ENCODE results near the gene MSH6. TPM values are rescaled to one million over a fixed set of nuclear protein-coding genes. Genes with fewer than 3 reads are reported as not detected.

The MSH6 gene
- polyA plus RNA-seq, 4 donors, result 2.0 to 41.5 (median 9.0) TPM

DNA sequence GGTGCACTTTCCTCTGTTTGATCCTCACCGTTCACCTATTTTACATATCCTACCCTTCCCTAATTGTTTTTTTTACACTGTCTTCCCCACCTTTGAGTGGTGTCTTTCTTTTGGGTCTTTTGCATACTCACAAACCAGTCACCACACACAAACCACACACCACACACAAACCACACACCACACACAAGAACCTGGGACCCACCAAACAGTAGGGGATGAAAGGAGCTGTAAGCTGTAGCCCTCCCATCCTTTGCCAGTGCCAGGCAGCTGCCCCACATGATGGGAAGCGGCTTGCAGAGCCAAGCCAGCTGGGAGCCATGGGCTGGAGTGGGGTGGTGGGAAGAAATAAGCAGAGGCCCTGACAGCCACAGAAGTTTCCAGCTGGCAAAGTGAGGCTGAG lies 38.9 kb upstream of the MSH6 start:
- Histone ChIP-seq H3K27ac (ENCODE audit: low read depth in 1 of 3, low read length in 2 of 3) (no peak overlapping the region), H3K4me3 (ENCODE audit: low read depth in 1 of 3, low read length in 3 of 3) (no peak overlapping the region), H3K36me3 (ENCODE audit: control insufficient read depth in 3 of 3, insufficient read depth in 2 of 3, low read depth in 1 of 3, low read length in 3 of 3) (no peaks in the 10 kb centered on the region), H3K9me3 (ENCODE audit: control insufficient read depth in 2 of 2, insufficient read depth in 1 of 2, low read depth in 1 of 2, low read length in 1 of 2) (peaks cover 0 to 16% of the 10 kb centered on the region in 2 donors), H3K27me3 (ENCODE audit: control insufficient read depth in 3 of 3, insufficient read depth in 3 of 3, low read length in 3 of 3) (peaks cover 0 to 2% (median 0%) of the 10 kb centered on the region in 3 donors), H3K4me1 (ENCODE audit: control insufficient read depth in 3 of 3, insufficient read depth in 2 of 3, low read depth in 1 of 3, low read length in 2 of 3) (no peaks in the 10 kb centered on the region)
- no peak for DNase-seq
- 69 to 88% (median 74%) methylated on average over 2 of the region's 2 CpGs for WGBS, 3 donors
- FAIRE-seq, result no peak

GRCh38 chr2:47747878-47748277 lies 35.1 kb upstream of the MSH6 start:
- no peaks in the 10 kb centered on the region for H3K36me3 ChIP-seq (ENCODE audit: control insufficient read depth in 3 of 3, insufficient read depth in 2 of 3, low read depth in 1 of 3, low read length in 3 of 3)
- H3K4me3 ChIP-seq (ENCODE audit: low read depth in 1 of 3, low read length in 3 of 3), result no peak overlapping the region
- no peak for DNase-seq
- H3K27me3 ChIP-seq (ENCODE audit: control insufficient read depth in 3 of 3, insufficient read depth in 3 of 3, low read length in 3 of 3), result peaks cover 0 to 2% (median 0%) of the 10 kb centered on the region in 3 donors
- WGBS, 3 donors, result 84 to 87% (median 86%) methylated on average over 4 of the region's 4 CpGs
- H3K9me3 ChIP-seq (ENCODE audit: control insufficient read depth in 2 of 2, insufficient read depth in 1 of 2, low read depth in 1 of 2, low read length in 1 of 2), result peaks cover 0 to 16% of the 10 kb centered on the region in 2 donors
- FAIRE-seq, result no peak
- no peaks in the 10 kb centered on the region for H3K4me1 ChIP-seq (ENCODE audit: control insufficient read depth in 3 of 3, insufficient read depth in 2 of 3, low read depth in 1 of 3, low read length in 2 of 3)
- no peak overlapping the region for H3K27ac ChIP-seq (ENCODE audit: low read depth in 1 of 3, low read length in 2 of 3)

DNA sequence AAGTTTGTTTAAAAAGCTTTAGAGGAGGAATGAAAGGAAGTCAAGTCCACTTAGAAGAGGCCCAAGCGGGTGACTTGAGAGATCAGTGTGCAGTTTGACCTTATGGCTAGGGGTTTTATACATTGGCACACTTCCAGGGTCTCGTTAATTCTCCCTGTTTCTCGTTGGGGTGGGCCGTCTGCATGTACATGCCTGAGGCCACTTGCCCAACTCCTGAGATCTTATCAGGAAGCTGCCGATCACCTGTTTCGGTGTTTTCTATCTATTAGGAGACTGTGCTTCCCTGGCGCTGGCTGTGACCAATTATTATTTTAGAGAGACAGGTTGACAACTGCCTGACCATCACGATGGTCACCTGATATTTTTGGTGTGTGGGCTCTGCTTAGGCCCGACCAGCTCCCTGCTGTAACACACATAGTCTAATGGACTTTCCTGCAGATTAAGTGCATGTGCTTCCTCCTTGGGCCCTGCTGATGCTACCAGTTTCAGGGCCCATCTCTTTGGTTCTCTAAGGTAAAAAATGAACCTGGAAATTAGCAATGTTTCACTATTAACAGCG lies 31.0 kb upstream of the MSH6 start:
- WGBS, 3 donors, result 64 to 71% (median 69%) methylated on average over 10 of the region's 10 CpGs
- H3K27me3 ChIP-seq (ENCODE audit: control insufficient read depth in 3 of 3, insufficient read depth in 3 of 3, low read length in 3 of 3), result no peaks in the 10 kb centered on the region
- peaks cover 0 to 16% of the 10 kb centered on the region in 2 donors for H3K9me3 ChIP-seq (ENCODE audit: control insufficient read depth in 2 of 2, insufficient read depth in 1 of 2, low read depth in 1 of 2, low read length in 1 of 2)
- H3K27ac ChIP-seq (ENCODE audit: low read depth in 1 of 3, low read length in 2 of 3), result peak overlapping the region in 1 of 3 donors; percentile 57
- DNase-seq (no peak), FAIRE-seq (no peak)
- H3K4me1 ChIP-seq (ENCODE audit: control insufficient read depth in 3 of 3, insufficient read depth in 2 of 3, low read depth in 1 of 3, low read length in 2 of 3), result no peaks in the 10 kb centered on the region
- no peak overlapping the region for H3K4me3 ChIP-seq (ENCODE audit: low read depth in 1 of 3, low read length in 3 of 3)
- no peaks in the 10 kb centered on the region for H3K36me3 ChIP-seq (ENCODE audit: control insufficient read depth in 3 of 3, insufficient read depth in 2 of 3, low read depth in 1 of 3, low read length in 3 of 3)

DNA sequence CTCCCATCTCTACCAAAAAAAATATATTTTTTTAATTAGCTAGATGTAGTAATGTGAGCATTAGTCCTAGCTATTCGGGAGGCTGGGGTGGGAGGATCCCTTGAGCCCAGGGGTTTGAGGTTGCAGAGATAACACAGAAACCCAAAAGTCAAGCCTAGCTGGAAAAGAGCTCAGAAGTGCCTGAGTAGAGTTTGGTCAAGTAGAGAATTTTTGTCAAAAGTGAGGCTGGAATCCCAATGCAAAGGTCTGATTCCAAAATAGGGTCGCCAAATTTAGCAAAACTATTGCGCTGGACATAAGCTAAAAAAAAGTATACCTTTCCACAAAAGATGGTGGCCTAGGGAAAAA lies 15.5 kb upstream of the MSH6 start:
- peaks cover 0 to 5% of the 10 kb centered on the region in 2 donors for H3K9me3 ChIP-seq (ENCODE audit: control insufficient read depth in 2 of 2, insufficient read depth in 1 of 2, low read depth in 1 of 2, low read length in 1 of 2)
- no peak overlapping the region for H3K4me3 ChIP-seq (ENCODE audit: low read depth in 1 of 3, low read length in 3 of 3)
- WGBS, 3 donors, result 59 to 76% (median 61%) methylated on average over 3 of the region's 3 CpGs
- no peak overlapping the region for H3K27ac ChIP-seq (ENCODE audit: low read depth in 1 of 3, low read length in 2 of 3)
- no peaks in the 10 kb centered on the region for H3K36me3 ChIP-seq (ENCODE audit: control insufficient read depth in 3 of 3, insufficient read depth in 2 of 3, low read depth in 1 of 3, low read length in 3 of 3)
- DNase-seq (no peak), FAIRE-seq (no peak)
- no peaks in the 10 kb centered on the region for H3K4me1 ChIP-seq (ENCODE audit: control insufficient read depth in 3 of 3, insufficient read depth in 2 of 3, low read depth in 1 of 3, low read length in 2 of 3)
- no peaks in the 10 kb centered on the region for H3K27me3 ChIP-seq (ENCODE audit: control insufficient read depth in 3 of 3, insufficient read depth in 3 of 3, low read length in 3 of 3)

GRCh38 chr2:47767880-47768609 lies 14.9 kb upstream of the MSH6 start:
- Histone ChIP-seq H3K4me1 (ENCODE audit: control insufficient read depth in 3 of 3, insufficient read depth in 2 of 3, low read depth in 1 of 3, low read length in 2 of 3) (no peaks in the 10 kb centered on the region), H3K9me3 (ENCODE audit: control insufficient read depth in 2 of 2, insufficient read depth in 1 of 2, low read depth in 1 of 2, low read length in 1 of 2) (peaks cover 0 to 5% of the 10 kb centered on the region in 2 donors), H3K27ac (ENCODE audit: low read depth in 1 of 3, low read length in 2 of 3) (no peak overlapping the region), H3K4me3 (ENCODE audit: low read depth in 1 of 3, low read length in 3 of 3) (no peak overlapping the region), H3K36me3 (ENCODE audit: control insufficient read depth in 3 of 3, insufficient read depth in 2 of 3, low read depth in 1 of 3, low read length in 3 of 3) (no peaks in the 10 kb centered on the region), H3K27me3 (ENCODE audit: control insufficient read depth in 3 of 3, insufficient read depth in 3 of 3, low read length in 3 of 3) (no peaks in the 10 kb centered on the region)
- FAIRE-seq (no peak), DNase-seq (peak; percentile 33 to 68)
- 28 to 31% (median 29%) methylated on average over 28 of the region's 28 CpGs for WGBS, 3 donors

GRCh38 chr2:47769318-47769717 lies 13.6 kb upstream of the MSH6 start:
- H3K27me3 ChIP-seq (ENCODE audit: control insufficient read depth in 3 of 3, insufficient read depth in 3 of 3, low read length in 3 of 3), result no peaks in the 10 kb centered on the region
- H3K4me3 ChIP-seq (ENCODE audit: low read depth in 1 of 3, low read length in 3 of 3), result no peak overlapping the region
- no peaks in the 10 kb centered on the region for H3K4me1 ChIP-seq (ENCODE audit: control insufficient read depth in 3 of 3, insufficient read depth in 2 of 3, low read depth in 1 of 3, low read length in 2 of 3)
- H3K9me3 ChIP-seq (ENCODE audit: control insufficient read depth in 2 of 2, insufficient read depth in 1 of 2, low read depth in 1 of 2, low read length in 1 of 2), result peaks cover 0 to 5% of the 10 kb centered on the region in 2 donors
- no peaks in the 10 kb centered on the region for H3K36me3 ChIP-seq (ENCODE audit: control insufficient read depth in 3 of 3, insufficient read depth in 2 of 3, low read depth in 1 of 3, low read length in 3 of 3)
- DNase-seq (no peak), FAIRE-seq (no peak)
- 90 to 96% (median 93%) methylated on average over 9 of the region's 9 CpGs for WGBS, 3 donors
- no peak overlapping the region for H3K27ac ChIP-seq (ENCODE audit: low read depth in 1 of 3, low read length in 2 of 3)

DNA sequence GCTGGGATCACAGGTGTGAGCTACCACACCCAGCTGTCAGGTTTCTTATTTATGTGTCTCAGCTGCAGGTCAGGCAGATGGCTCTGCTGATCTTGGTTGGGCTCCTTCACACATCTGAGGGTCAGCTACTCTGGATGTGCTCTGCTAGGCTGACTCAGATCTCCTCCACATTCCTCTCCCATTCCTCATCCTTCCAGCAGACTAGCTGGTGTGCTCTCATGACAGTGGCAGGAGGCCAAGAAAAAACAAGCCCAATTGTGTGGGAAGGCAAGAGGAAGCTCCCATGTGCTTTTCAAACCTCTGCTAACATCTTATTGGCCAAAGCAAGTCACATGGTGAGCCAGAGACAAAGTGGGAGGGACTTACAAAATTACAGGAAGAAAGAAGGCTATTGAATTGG lies 11.7 kb upstream of the MSH6 start:
- no peak for FAIRE-seq
- no peak overlapping the region for H3K4me3 ChIP-seq (ENCODE audit: low read depth in 1 of 3, low read length in 3 of 3)
- no peaks in the 10 kb centered on the region for H3K36me3 ChIP-seq (ENCODE audit: control insufficient read depth in 3 of 3, insufficient read depth in 2 of 3, low read depth in 1 of 3, low read length in 3 of 3)
- H3K9me3 ChIP-seq (ENCODE audit: control insufficient read depth in 2 of 2, insufficient read depth in 1 of 2, low read depth in 1 of 2, low read length in 1 of 2), result peaks cover 0 to 5% of the 10 kb centered on the region in 2 donors
- H3K4me1 ChIP-seq (ENCODE audit: control insufficient read depth in 3 of 3, insufficient read depth in 2 of 3, low read depth in 1 of 3, low read length in 2 of 3), result no peaks in the 10 kb centered on the region
- H3K27ac ChIP-seq (ENCODE audit: low read depth in 1 of 3, low read length in 2 of 3), result no peak overlapping the region
- no peaks in the 10 kb centered on the region for H3K27me3 ChIP-seq (ENCODE audit: control insufficient read depth in 3 of 3, insufficient read depth in 3 of 3, low read length in 3 of 3)
- DNase-seq, result no peak

DNA sequence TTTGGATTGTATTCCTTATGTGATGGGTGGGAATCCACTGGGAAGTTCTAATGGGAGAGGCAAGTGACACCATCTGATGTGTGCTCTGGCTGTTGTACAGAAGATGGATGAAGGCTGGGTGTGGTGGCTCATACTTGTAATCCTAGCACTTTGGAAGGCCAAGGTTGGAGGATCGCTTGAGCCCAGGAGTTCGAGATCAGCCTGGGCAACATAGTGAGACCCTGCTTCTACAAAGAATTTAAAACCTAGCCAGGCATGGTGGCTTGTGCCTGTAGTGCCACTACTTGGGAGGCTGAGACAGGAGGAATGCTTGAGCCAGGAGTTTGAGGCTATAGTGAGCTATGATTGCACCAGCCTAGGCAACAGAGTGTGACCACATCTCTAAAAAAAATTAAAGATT lies 10.6 kb upstream of the MSH6 start:
- no peak for FAIRE-seq
- no peak overlapping the region for H3K4me3 ChIP-seq (ENCODE audit: low read depth in 1 of 3, low read length in 3 of 3)
- DNase-seq, result no peak
- peaks cover 0 to 3% (median 2%) of the 10 kb centered on the region in 3 donors for H3K4me1 ChIP-seq (ENCODE audit: control insufficient read depth in 3 of 3, insufficient read depth in 2 of 3, low read depth in 1 of 3, low read length in 2 of 3)
- H3K36me3 ChIP-seq (ENCODE audit: control insufficient read depth in 3 of 3, insufficient read depth in 2 of 3, low read depth in 1 of 3, low read length in 3 of 3), result no peaks in the 10 kb centered on the region
- H3K27me3 ChIP-seq (ENCODE audit: control insufficient read depth in 3 of 3, insufficient read depth in 3 of 3, low read length in 3 of 3), result no peaks in the 10 kb centered on the region
- H3K27ac ChIP-seq (ENCODE audit: low read depth in 1 of 3, low read length in 2 of 3), result no peak overlapping the region
- 98 to 100% (median 100%) methylated on average over 2 of the region's 2 CpGs for WGBS, 3 donors
- H3K9me3 ChIP-seq (ENCODE audit: control insufficient read depth in 2 of 2, insufficient read depth in 1 of 2, low read depth in 1 of 2, low read length in 1 of 2), result peaks cover 0 to 5% of the 10 kb centered on the region in 2 donors

DNA sequence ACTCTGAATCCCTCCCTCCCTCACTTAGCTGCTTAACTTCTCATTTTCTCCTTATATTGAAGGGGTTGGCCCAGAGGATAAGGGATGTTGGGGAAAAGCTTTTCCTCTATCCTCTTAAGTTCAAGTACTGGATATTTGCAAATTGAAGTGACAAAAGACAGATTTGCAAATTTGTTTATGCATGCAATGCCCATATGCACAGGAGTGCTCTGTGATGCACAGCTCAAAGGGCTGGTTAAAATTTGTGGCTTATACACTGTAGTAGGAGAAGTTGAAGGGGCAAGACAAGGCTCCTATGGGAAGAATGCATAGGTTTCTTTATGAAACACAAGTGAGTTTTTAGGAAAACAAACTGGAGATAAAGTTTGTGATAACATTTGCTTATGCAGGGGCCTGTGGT lies 8.4 kb upstream of the MSH6 start:
- H3K9me3 ChIP-seq (ENCODE audit: control insufficient read depth in 2 of 2, insufficient read depth in 1 of 2, low read depth in 1 of 2, low read length in 1 of 2), result peaks cover 0 to 5% of the 10 kb centered on the region in 2 donors
- no peak overlapping the region for H3K4me3 ChIP-seq (ENCODE audit: low read depth in 1 of 3, low read length in 3 of 3)
- DNase-seq (no peak), FAIRE-seq (no peak)
- H3K27ac ChIP-seq (ENCODE audit: low read depth in 1 of 3, low read length in 2 of 3), result no peak overlapping the region
- no peaks in the 10 kb centered on the region for H3K36me3 ChIP-seq (ENCODE audit: control insufficient read depth in 3 of 3, insufficient read depth in 2 of 3, low read depth in 1 of 3, low read length in 3 of 3)
- H3K4me1 ChIP-seq (ENCODE audit: control insufficient read depth in 3 of 3, insufficient read depth in 2 of 3, low read depth in 1 of 3, low read length in 2 of 3), result peaks cover 0 to 9% (median 2%) of the 10 kb centered on the region in 3 donors
- H3K27me3 ChIP-seq (ENCODE audit: control insufficient read depth in 3 of 3, insufficient read depth in 3 of 3, low read length in 3 of 3), result no peaks in the 10 kb centered on the region
